HL-60 (cell line): ENCODE measurements around the gene DPY19L1.
"Not testable (repeated sequence)": the region's sequence is repeated elsewhere in the genome, so short reads cannot be mapped to it uniquely, and the experiment has no call there.

Source experiments
- GABPA ChIP-seq: IDR thresholded peaks from 2 replicates; pipeline ENCODE4 v1.6.1; 2012; ENCODE audit warnings: low read depth
- POLR2AphosphoS5 ChIP-seq: IDR thresholded peaks from 2 replicates; pipeline ENCODE4 v1.6.1; 2012; ENCODE audit warnings: low read depth
- TF ChIP-seq, protein P1 (sequence below): IDR thresholded peaks from one replicate; pipeline ENCODE4 v1.5.1; 2011; ENCODE audit warnings: low read length, control low read depth, inconsistent platforms; ENCODE audit not compliant: insufficient read depth
- TF ChIP-seq, protein P2 (sequence below): IDR thresholded peaks from 2 replicates; pipeline ENCODE4 v1.6.1; 2012; ENCODE audit warnings: low read depth; ENCODE audit not compliant: insufficient replicate concordance

DNA sequence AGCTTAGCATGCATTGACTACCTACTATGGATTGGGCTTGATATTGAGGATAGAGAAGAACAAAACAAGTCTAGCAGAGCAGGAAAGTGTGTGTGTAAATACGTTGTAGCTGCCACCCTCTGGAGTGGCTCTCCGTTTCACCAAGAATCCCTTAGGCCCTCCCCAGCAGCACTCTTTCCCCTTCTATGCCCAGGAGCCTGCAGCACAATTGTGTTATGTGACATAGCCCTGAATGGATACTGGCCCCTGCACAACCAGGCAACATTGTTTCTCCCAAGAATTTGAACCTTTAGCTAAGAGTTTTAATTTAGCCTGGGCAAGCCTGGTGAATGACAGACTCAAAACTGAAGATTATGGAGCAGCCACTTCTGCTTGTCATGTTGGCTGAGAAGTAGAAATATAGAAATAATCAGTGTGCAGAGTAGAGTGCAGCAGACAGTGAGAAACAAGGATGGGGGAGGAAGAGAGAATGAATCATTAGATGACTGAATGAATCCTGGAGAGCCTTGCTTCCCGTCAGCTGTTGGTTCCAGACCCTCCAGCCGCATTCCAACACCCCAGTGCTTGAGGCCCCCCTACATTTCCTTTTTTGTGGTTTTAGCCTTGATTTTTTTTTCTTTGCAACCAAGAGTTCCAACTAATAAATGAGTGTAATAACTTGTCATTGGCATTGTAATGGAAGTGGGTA, 16.3 kb upstream of the DPY19L1 start:
- TF ChIP-seq, protein P1, sequence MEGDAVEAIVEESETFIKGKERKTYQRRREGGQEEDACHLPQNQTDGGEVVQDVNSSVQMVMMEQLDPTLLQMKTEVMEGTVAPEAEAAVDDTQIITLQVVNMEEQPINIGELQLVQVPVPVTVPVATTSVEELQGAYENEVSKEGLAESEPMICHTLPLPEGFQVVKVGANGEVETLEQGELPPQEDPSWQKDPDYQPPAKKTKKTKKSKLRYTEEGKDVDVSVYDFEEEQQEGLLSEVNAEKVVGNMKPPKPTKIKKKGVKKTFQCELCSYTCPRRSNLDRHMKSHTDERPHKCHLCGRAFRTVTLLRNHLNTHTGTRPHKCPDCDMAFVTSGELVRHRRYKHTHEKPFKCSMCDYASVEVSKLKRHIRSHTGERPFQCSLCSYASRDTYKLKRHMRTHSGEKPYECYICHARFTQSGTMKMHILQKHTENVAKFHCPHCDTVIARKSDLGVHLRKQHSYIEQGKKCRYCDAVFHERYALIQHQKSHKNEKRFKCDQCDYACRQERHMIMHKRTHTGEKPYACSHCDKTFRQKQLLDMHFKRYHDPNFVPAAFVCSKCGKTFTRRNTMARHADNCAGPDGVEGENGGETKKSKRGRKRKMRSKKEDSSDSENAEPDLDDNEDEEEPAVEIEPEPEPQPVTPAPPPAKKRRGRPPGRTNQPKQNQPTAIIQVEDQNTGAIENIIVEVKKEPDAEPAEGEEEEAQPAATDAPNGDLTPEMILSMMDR, result not testable (repeated sequence)
- TF ChIP-seq, protein P2, sequence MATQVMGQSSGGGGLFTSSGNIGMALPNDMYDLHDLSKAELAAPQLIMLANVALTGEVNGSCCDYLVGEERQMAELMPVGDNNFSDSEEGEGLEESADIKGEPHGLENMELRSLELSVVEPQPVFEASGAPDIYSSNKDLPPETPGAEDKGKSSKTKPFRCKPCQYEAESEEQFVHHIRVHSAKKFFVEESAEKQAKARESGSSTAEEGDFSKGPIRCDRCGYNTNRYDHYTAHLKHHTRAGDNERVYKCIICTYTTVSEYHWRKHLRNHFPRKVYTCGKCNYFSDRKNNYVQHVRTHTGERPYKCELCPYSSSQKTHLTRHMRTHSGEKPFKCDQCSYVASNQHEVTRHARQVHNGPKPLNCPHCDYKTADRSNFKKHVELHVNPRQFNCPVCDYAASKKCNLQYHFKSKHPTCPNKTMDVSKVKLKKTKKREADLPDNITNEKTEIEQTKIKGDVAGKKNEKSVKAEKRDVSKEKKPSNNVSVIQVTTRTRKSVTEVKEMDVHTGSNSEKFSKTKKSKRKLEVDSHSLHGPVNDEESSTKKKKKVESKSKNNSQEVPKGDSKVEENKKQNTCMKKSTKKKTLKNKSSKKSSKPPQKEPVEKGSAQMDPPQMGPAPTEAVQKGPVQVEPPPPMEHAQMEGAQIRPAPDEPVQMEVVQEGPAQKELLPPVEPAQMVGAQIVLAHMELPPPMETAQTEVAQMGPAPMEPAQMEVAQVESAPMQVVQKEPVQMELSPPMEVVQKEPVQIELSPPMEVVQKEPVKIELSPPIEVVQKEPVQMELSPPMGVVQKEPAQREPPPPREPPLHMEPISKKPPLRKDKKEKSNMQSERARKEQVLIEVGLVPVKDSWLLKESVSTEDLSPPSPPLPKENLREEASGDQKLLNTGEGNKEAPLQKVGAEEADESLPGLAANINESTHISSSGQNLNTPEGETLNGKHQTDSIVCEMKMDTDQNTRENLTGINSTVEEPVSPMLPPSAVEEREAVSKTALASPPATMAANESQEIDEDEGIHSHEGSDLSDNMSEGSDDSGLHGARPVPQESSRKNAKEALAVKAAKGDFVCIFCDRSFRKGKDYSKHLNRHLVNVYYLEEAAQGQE, result not testable (repeated sequence)
- TF ChIP-seq POLR2AphosphoS5, GABPA: not testable (repeated sequence)
